ENCODE results near the gene SEMA3A.

Gene SEMA3A

GRCh38 chr7:83996879-83997278, 197.7 kb downstream of the SEMA3A start:
- DNase-seq, result no peak

GRCh38 chr7:83987764-83988163, 206.8 kb downstream of the SEMA3A start:
- DNase-seq, result no peak

- no peak for DNase-seq
These were observed 208.8 kb downstream of the SEMA3A start for GRCh38 chr7:83985821-83986220.

DNA sequence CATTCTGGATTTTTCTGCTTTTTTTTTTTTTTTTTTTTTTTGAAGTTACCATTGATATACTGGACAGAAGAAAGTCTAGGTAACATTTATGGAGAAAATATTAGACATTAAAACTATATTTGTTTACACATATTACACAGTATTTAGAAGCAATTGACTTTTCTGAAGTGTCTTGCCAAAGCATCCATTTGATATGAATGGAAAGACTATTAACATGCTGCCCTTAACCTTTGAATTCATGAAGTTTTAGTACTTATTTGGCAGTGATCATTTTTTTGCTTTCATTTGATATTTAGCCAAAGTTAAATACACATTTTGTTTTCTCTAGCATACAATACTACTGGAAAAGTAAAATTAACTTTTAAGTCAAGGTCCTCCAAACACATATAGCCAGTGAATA, 210.0 kb downstream of the SEMA3A start:
- no peak for DNase-seq

DNA sequence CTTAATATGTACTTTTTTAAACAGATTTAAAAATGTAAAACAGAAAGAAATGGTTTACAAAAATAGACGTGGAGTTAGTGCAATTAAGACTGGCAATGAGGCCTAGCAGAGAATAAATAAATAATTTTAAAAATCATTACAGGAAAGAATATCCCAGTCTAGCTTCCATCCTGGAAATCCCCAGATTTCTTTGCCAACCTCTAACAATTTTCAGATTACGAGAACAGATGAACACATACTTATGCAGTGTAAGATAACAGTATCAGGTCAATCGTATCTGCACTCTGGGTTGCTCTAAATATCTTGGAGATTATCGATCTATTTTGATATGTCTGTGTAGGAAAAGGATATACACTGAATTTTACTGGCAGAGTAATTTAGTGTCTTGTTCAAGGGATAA, 210.5 kb downstream of the SEMA3A start:
- no peak for DNase-seq

- no peak for DNase-seq
These were observed 211.0 kb downstream of the SEMA3A start for GRCh38 chr7:83983606-83984005.

DNA sequence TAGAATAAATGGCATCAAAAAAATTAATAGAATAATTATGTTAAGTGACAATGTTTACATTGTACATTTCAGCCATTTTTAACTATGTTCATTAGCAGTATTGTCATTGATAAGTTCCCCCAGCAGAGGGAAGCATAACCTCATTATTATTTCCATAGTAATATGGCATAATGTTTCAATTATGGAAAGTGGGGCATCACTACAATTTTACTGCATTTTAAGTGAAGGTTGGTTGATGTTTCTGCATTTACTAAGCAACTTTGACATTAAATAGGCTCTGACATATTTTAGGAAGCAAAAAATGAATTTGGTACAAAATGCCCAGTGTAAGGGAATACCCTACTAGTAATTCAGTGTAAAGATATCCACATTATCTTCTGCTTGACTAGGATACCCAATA, 218.3 kb downstream of the SEMA3A start:
- no peak for DNase-seq

GRCh38 chr7:83970081-83970480, 224.5 kb downstream of the SEMA3A start:
- no peak for DNase-seq

DNA sequence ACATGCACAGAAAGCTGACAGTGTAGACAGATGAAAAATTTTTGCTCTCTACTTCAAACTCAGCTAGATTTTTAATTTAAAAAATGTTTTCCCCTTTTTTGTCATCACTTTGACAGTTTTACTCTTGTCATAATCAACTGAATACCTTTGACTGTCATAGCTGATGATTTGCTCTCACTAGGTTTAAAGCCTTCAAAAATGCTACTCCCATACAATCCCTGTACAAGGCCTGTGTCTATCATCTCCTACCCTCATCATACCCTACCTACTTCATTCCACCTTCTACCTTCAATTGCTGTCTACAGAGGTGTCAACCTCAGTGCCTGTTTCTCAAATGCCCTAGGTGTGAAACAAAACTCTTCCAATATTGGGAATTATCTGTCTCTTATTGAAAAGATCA, 230.3 kb downstream of the SEMA3A start:
- DNase-seq, result no peak

- DNase-seq, result no peak
These were observed 237.3 kb downstream of the SEMA3A start for GRCh38 chr7:83957333-83957732.

DNA sequence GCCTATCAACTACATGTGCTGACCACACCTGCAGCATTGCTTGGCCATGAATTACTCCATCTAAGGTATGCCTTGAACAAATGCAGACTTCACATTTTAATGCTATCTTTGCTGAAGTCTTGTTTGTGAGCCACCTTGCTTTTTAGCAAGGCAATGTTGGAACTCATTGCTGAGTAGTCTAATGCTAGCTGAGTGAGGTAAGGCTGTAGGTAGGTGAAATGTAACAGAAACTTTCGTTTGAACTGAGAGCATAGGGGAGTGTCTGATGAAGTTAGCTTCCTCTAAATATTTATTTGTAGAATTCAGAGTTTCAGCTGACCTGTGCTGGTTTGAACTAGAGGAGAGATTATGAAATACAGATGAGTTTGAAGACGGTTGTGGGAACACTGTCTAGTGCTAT, 238.5 kb downstream of the SEMA3A start:
- DNase-seq, result no peak

- DNase-seq, result no peak
These were observed 242.4 kb downstream of the SEMA3A start for GRCh38 chr7:83952236-83952635.

- DNase-seq, result no peak
These were observed 247.3 kb downstream of the SEMA3A start for GRCh38 chr7:83947260-83947659.

DNA sequence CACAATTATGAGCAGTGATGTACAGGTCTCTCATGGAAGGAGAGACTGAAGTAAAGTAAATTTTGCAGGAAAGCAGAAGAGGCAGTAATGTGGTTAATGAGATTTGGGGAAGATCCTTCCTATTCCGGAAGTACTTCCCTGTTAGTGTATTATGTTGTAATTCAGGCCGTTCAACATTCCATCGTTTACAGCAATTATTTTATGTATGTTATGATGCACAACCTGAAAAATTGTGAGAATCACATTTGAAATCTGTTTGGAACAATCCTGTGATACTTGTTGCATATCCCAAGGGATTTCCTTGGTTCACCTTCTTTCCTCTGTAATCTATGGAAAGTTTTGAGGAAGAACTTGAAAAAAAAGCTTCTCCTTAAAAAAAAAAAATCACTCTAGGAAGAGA, 247.8 kb downstream of the SEMA3A start:
- no peak for DNase-seq

GRCh38 chr7:83941300-83941699, 253.3 kb downstream of the SEMA3A start:
- no peak for DNase-seq

DNA sequence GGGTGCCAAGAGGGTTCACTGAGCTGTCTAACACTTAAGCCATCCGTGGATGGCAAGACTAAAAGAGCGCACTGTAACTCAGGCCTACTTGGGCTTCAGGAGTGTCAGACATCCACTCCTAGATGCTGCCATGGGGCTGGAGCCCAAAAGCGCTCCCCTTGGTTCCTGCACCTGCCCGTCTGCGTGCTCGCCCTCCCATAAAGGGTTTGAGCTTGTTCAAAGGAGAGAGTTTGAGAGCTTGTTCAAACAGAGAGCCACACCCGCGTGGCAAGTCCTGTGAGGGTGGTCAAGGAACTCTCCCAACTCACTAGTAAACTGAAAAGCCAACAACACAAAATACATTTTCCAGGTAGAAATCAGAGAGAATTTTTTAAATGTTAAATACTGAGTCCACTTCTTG, 256.7 kb downstream of the SEMA3A start:
- no peak for DNase-seq

GRCh38 chr7:83936056-83936708, 258.4 kb downstream of the SEMA3A start:
- peak; percentile 79 for DNase-seq

DNA sequence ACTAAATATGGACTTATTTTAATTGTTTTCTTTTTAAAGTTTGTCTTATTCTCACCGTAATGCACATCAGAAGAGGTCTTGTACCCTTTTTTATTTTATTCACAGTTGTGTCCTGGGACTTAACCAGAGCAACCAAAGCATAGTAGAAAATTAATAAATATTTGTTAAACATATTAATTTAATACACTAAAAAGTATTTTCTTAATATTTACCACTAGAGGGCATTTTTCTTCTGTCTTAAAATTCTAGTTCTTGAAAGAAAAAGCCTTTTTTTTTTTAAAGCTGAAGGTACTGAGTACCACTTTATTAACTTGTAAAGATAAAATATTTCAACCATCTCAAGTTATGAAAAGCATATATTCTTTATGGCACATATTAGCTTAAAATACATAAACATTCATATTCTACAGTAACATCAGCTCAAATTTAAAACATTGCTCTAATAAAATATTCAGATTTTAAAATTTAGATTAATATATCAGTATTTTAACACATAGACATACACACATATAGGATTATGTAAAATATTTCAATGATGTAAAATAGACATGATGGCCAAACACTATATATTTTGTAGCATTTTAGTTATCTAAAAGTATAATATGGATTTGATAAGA, 260.4 kb downstream of the SEMA3A start:
- no peak for DNase-seq

DNA sequence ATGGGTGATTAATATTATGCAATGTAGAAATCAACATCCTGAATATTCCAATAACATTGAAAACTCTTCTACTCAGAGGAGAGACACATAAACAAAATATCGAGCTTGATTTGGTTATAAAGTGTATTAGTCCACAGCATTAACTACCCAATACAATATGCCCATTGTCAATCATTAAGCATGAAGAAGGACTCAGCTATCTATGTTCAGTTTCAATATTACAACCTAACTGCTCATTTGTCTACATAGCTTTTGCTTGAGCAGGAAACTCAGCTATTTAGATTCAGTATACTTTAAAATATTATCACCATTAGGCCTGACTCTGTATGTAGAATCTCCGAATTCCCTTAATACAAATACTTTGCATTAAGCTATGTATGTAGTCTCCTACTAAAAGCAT, 262.6 kb downstream of the SEMA3A start:
- DNase-seq, result no peak

DNA sequence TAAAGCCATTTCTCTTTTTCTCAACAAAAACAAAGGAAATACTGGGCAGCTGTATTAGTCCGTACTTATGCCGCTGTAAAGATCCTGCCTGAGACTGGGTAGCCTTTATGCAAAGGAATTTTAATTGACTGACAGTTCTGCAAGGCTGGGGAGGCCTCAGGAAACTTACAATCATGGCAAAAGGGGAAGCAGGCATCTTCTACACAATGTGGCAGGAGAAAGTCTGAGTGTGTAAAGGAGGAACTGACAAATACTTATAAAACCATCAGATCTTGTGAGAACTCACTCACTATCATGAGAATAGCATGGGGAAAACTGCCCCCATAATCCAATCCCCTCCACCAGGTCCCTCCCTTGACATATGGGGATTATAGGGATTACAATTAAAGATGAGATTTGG, 264.3 kb downstream of the SEMA3A start:
- DNase-seq, result no peak

DNA sequence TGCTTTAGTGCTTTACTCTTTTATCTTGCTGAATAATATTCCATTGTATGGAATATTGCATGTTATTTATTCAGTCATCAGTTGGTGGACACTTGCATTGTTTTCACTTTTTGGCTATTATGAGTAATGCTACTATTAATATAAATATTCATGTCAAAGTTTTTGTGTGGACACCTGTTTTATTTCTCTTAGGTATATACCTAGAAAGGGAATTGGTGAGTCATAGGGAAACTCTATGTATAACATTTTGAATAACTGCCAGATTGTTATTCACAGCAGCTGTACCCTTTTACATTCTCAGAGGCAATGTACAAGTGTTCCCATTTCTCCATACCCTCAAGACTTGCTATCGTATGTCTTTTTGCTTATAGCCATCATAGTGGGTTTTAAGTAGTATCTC, 268.7 kb downstream of the SEMA3A start:
- no peak for DNase-seq

DNA sequence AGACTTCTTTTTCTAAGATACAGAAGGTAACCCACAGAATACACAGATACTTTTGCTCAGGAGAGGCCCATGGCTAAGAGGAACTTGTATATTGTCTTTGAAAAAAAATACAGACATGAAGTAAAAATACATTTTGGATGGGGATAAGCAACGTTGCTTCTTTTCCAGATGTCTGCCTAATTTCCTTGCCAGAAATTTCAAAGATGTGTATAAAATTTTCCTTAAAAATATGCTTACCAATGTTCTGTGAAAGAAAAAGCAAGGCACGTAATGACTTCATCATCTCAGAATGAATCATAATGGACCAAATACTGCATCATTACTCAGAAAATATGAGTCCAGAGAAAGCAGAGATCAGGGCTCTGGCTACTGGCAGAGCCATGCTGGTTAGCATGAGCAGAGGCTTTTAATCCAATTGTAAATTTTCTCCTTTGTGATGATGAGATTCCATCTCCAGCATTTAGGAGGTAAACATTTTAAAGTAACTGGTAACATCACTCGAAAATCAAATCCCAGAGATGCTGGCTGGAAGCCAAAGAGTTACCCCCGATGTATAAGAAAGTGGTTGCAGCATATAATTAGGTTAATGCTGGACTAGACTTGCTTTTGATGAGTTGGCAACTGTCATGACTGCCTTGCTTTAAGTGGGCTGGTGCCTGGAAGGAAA, 272.5 kb downstream of the SEMA3A start:
- peak; percentile 27 for DNase-seq

- no peak for DNase-seq
These were observed 273.2 kb downstream of the SEMA3A start for GRCh38 chr7:83921271-83921940.

- DNase-seq, result no peak
These were observed 276.4 kb downstream of the SEMA3A start for GRCh38 chr7:83918142-83918541.
